HepG2 (cell line): ENCODE results near the gene IFIT1B. TPM values are rescaled to one million over a fixed set of nuclear protein-coding genes. Genes with fewer than 3 reads are reported as not detected.

ENCODE experiments used
- ATAC-seq: fragments of 200-7000 bp; cut with Tn5 transposase; 3 replicates; pipeline ENCODE4 v1.9.1; 2020; ENCODE audit warnings: mild to moderate bottlenecking, moderate library complexity
- BruUV-seq: library from RNA; stranded (reverse); fragments of 400-500 nt; replicated peaks from 2 replicates; lab custom pipeline; 2021; lab: Mats Ljungman, UMichigan
- CTCF ChIA-PET: fragments of 300-600 bp; formaldehyde crosslinking; extraction: SDS; loops from one replicate; lab custom pipeline; 2021; ENCODE audit warnings: low total read pairs, inconsistent platforms, low intra/inter-chr PET ratio; lab: Yijun Ruan, JAX
- POLR2A ChIA-PET: fragments of 350-600 bp; sonication (Branson Sonifier 250); formaldehyde crosslinking; loops from one replicate; lab custom pipeline; 2020; ENCODE audit warnings: antibody characterized with exemption, inconsistent platforms; lab: Yijun Ruan, JAX
- DNase-seq: peaks from one replicate; pipeline ENCODE4 v3.0.0-alpha.2; 2015; ENCODE audit warnings: low spot score
- FAIRE-seq: peaks from 3 replicates; lab custom pipeline; 2011; peaks lifted over from hg19 to GRCh38; lab: Jason Lieb, UNC
- H2AFZ ChIP-seq: one replicate; pipeline ENCODE4 v1.6.1; 2011; ENCODE audit warnings: low read length, inconsistent platforms
- H3K27ac ChIP-seq: fragments of 300-600 bp; 3 replicates; pipeline ENCODE4 v1.8.0; 2011; ENCODE audit warnings: mixed run types, mild to moderate bottlenecking, mixed read lengths, low read length, inconsistent platforms; ENCODE audit not compliant: insufficient read depth; ENCODE audit errors: extremely low read length
- H3K27me3 ChIP-seq, 2 experiments: fragments of 200-600 bp in 1 of 2; 2 replicates in 1 of 2; 3 replicates in 1 of 2; pipeline versions ENCODE4 v1.6.0 to v1.8.0; 2011; ENCODE audit warnings: low read length in 2 of 2, mild to moderate bottlenecking in 2 of 2, moderate library complexity in 2 of 2, inconsistent platforms in 1 of 2; ENCODE audit not compliant: insufficient read depth in 2 of 2, control insufficient read depth in 1 of 2
- H3K36me3 ChIP-seq, 2 experiments: fragments of 200-600 bp in 1 of 2; replicated peaks in 1 of 2; 2 replicates in 1 of 2; 3 replicates in 1 of 2; pipeline versions ENCODE4 v1.5.1 to v1.8.0; 2011; ENCODE audit warnings: low read length in 2 of 2, inconsistent platforms in 1 of 2; ENCODE audit not compliant: insufficient read depth in 2 of 2, control insufficient read depth in 1 of 2
- H3K4me1 ChIP-seq: 2 replicates; pipeline ENCODE4 v1.5.1; 2012; ENCODE audit warnings: low read length, inconsistent platforms; ENCODE audit not compliant: insufficient read depth
- H3K4me2 ChIP-seq: 2 replicates; pipeline ENCODE4 v1.6.0; 2011; ENCODE audit warnings: low read depth, low read length, inconsistent platforms
- H3K4me3 ChIP-seq, 3 experiments: fragments of 200-600 bp in 1 of 3; sonication (generic), shearing (Covaris generic) in 1 of 3; replicated peaks in 1 of 3; 2 replicates each; pipeline ENCODE4 v1.5.1; 2011 to 2016; ENCODE audit warnings: low read length in 3 of 3, inconsistent platforms in 2 of 3, low read depth in 2 of 3, mild to moderate bottlenecking in 2 of 3, control low read depth in 1 of 3, mixed read lengths in 1 of 3; ENCODE audit not compliant: insufficient read depth in 1 of 3
- H3K79me2 ChIP-seq: one replicate; pipeline ENCODE4 v1.6.1; 2011; ENCODE audit warnings: low read length, inconsistent platforms; ENCODE audit not compliant: insufficient read depth
- H3K9ac ChIP-seq: 2 replicates; pipeline ENCODE4 v1.6.0; 2011; ENCODE audit warnings: mild to moderate bottlenecking, low read depth, low read length, inconsistent platforms; ENCODE audit not compliant: insufficient read depth
- H3K9me3 ChIP-seq: 2 replicates; pipeline ENCODE4 v1.5.1; 2012; ENCODE audit warnings: mild to moderate bottlenecking, low read length
- H4K20me1 ChIP-seq: 2 replicates; pipeline ENCODE4 v1.6.0; 2011; ENCODE audit warnings: inconsistent platforms, mild to moderate bottlenecking, low read length, moderate library complexity; ENCODE audit not compliant: insufficient read depth
- DNMT3B ChIP-seq: conservative IDR thresholded peaks from 2 replicates; pipeline ENCODE4 v1.6.1; 2016; ENCODE audit warnings: missing biosample characterization, control low read depth
- GTF2F1 ChIP-seq: fragments of 150-350 bp; IDR thresholded peaks from 2 replicates; pipeline ENCODE4 v1.6.1; 2014; ENCODE audit warnings: low read length
- JUN ChIP-seq: sonication (generic); formaldehyde crosslinking; IDR thresholded peaks from 2 replicates; pipeline ENCODE4 v1.4.0; 2020; ENCODE audit warnings: mild to moderate bottlenecking, missing genetic modification reagents
- KLF12 ChIP-seq: sonication (generic); formaldehyde crosslinking; IDR thresholded peaks from 2 replicates; pipeline ENCODE4 v1.4.0; 2020; ENCODE audit warnings: missing genetic modification reagents, borderline replicate concordance
- MBNL3 ChIP-seq: fragments of 250-450 bp; sonication (Bioruptor Pico); conservative IDR thresholded peaks from 2 replicates; pipeline ENCODE4 v1.8.0; 2022; ENCODE audit warnings: mild to moderate bottlenecking, inconsistent platforms
- MTF1 ChIP-seq: sonication (generic); formaldehyde crosslinking; IDR thresholded peaks from 2 replicates; pipeline ENCODE4 v1.5.0; 2020; ENCODE audit warnings: missing genetic modification reagents
- SMC3 ChIP-seq: IDR thresholded peaks from 2 replicates; pipeline ENCODE4 v1.6.1; 2011; ENCODE audit warnings: low read length, improper control_type of control experiment
- SNRNP70 ChIP-seq: fragments of 200-400 bp; formaldehyde crosslinking; IDR thresholded peaks from 2 replicates; pipeline ENCODE4 v1.6.1; 2017; ENCODE audit warnings: mild to moderate bottlenecking, low read depth, low read length, moderate library complexity
- ZNF546 ChIP-seq: sonication (generic); formaldehyde crosslinking; conservative IDR thresholded peaks from 2 replicates; pipeline ENCODE4 v1.8.1; 2023; ENCODE audit warnings: mild to moderate bottlenecking, missing genetic modification reagents
- ZNF782 ChIP-seq: sonication (generic); formaldehyde crosslinking; IDR thresholded peaks from 2 replicates; pipeline ENCODE4 v1.4.0; 2020; ENCODE audit warnings: missing genetic modification reagents, mild to moderate bottlenecking, borderline replicate concordance
- WGBS: methylation state at CpG from one replicate; pipeline ENCODE4 v1.1.6; 2017; ENCODE audit warnings: low lambda C conversion rate; 5-methylcytosine and 5-hydroxymethylcytosine counted together
- in situ Hi-C: cut with HindIII; loops from 2 replicates; pipeline ENCODE4 v1.10.0; 2017; ENCODE audit warnings: low pct_unique_long_range_greater_than_20kb; ENCODE audit not compliant: extremely low pct_ligation_motif_present
- intact Hi-C: fragments of 100-400 bp; cut with micrococcal nuclease; formaldehyde crosslinking; loops from one replicate; pipeline ENCODE4 v1.10.0; 2022; ENCODE audit not compliant: unreplicated experiment
- polyA plus RNA-seq, 8 experiments: library from polyadenylated mRNA; depleted of rRNA in 3 of 8; stranded (reverse) in 7 of 8; unstranded in 1 of 8; fragments of >200 nt; fragmentation: Illumina TruSeq in 4 of 8; extraction: Trizol in 4 of 8; gene quantifications; 2 replicates each; pipeline versions ENCODE4 v1.2.1 to v1.2.3, GENCODE V29; 2011 to 2016; ENCODE audit warnings: low read depth in 4 of 8, missing spikeins in 1 of 8, mixed read lengths in 1 of 8; ENCODE audit not compliant: insufficient read depth in 1 of 8
- total RNA-seq, 5 experiments: library from RNA; depleted of rRNA; stranded (reverse); fragments of >200 nt; fragmentation: Illumina TruSeq; extraction: Trizol; gene quantifications; 2 replicates each; pipeline ENCODE4 v1.2.3, GENCODE V29; 2016; ENCODE audit warnings: low read depth in 1 of 5
- TF ChIP-seq, protein P1 (sequence below): IDR thresholded peaks from 2 replicates; pipeline ENCODE4 v1.6.1; 2016; ENCODE audit warnings: low read depth, control low read depth
- TF ChIP-seq, protein P2 (sequence below): sonication (generic); IDR thresholded peaks from 2 replicates; pipeline ENCODE4 v1.6.1; 2016; ENCODE audit warnings: low read depth, borderline replicate concordance
- TF ChIP-seq, protein P3 (sequence below): sonication (generic); formaldehyde crosslinking; IDR thresholded peaks from 2 replicates; pipeline ENCODE4 v1.8.0; 2022; ENCODE audit warnings: missing genetic modification reagents, mild to moderate bottlenecking, inconsistent platforms, borderline replicate concordance

The IFIT1B gene
- total and polyA plus RNA-seq, 2 of the 13 experiments (the other 11 are each of a cell fraction or from before 2014, with no cell fraction given) = not detected

DNA sequence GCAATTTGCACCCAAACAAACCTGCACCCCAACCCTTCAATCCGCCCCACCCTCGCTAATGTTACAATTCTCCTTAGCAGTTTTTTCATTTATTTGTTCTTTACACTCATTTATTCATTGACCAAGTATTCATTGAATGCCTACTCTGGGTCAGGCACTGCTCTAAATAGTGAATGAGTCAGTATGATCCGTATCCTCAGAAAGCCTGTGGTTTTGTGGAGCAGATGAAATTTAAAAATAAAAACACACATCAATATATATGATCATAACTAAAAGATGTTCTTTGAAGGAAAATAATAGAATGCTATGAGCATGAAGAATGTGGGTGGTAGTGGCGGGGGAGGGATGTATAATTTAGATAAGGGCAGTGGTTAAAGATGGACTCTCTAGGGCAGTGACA is 49.8 kb downstream of the IFIT1B start (continued):
- TF ChIP-seq ZNF546 (CRISPR knock-in tag) (no peak), SMC3 (no peak), JUN (CRISPR knock-in tag) (no peak), DNMT3B (CRISPR knock-in tag) (no peak)
- TF ChIP-seq, protein P1, sequence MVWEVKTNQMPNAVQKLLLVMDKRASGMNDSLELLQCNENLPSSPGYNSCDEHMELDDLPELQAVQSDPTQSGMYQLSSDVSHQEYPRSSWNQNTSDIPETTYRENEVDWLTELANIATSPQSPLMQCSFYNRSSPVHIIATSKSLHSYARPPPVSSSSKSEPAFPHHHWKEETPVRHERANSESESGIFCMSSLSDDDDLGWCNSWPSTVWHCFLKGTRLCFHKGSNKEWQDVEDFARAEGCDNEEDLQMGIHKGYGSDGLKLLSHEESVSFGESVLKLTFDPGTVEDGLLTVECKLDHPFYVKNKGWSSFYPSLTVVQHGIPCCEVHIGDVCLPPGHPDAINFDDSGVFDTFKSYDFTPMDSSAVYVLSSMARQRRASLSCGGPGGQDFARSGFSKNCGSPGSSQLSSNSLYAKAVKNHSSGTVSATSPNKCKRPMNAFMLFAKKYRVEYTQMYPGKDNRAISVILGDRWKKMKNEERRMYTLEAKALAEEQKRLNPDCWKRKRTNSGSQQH (CRISPR knock-in tag) = no peak
- TF ChIP-seq, protein P2, sequence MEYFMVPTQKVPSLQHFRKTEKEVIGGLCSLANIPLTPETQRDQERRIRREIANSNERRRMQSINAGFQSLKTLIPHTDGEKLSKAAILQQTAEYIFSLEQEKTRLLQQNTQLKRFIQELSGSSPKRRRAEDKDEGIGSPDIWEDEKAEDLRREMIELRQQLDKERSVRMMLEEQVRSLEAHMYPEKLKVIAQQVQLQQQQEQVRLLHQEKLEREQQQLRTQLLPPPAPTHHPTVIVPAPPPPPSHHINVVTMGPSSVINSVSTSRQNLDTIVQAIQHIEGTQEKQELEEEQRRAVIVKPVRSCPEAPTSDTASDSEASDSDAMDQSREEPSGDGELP = no peak
- TF ChIP-seq, protein P3, sequence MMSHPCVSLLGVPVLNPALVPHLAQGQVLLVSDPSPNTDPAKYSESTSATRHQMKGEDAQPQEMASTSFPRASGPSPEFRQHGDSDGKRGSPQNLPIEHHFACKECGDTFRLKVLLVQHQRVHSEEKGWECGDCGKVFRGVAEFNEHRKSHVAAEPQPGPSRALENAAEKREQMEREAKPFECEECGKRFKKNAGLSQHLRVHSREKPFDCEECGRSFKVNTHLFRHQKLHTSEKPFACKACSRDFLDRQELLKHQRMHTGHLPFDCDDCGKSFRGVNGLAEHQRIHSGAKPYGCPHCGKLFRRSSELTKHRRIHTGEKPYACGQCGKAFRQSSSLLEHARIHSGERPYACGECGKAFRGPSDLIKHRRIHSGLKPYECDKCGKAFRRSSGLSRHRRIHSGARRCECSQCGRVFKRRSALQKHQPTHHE (CRISPR knock-in tag) = no peak

DNA sequence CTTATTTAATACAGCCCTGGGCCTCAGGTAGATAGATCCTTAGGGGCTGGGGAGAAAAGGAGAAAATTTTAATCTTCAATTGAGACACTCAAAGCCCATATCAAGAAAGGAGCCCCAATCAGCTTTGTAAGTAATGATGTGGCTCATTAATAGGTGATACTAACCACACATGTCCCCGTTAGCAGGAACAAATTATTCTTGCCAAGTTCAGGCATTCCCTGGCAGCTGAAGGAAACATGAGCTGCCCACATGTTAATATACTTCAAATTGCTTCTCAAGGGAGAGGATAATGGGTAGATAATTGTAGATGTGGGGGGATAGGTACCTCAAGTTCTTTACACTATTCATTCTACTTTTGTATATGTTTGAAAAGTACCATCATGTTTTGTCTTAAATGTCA is 51.0 kb downstream of the IFIT1B start:
- BruUV-seq = no TSS peak
- Histone ChIP-seq H3K4me2 (no peak overlapping the region), H3K4me3 (no peak overlapping the region), H3K27ac (no peak overlapping the region), H3K9me3 (no peaks in the 10 kb centered on the region), H2AFZ (no peak overlapping the region), H3K27me3 (no peaks in the 10 kb centered on the region), H3K4me1 (peaks cover 20% of the 10 kb centered on the region), H4K20me1 (no peaks in the 10 kb centered on the region), H3K9ac (no peak overlapping the region), H3K36me3 (no peaks in the 10 kb centered on the region), H3K79me2 (no peaks in the 10 kb centered on the region)
- TF ChIP-seq MBNL3 (CRISPR knock-in tag) (no peak), ZNF782 (CRISPR knock-in tag) (no peak), KLF12 (CRISPR knock-in tag) (no peak), MTF1 (CRISPR knock-in tag) (no peak), GTF2F1 (no peak), SNRNP70 (no peak)
- 20% methylated on average over 1 of the region's 1 CpG for WGBS
- ChIA-PET POLR2A (no interaction called here), CTCF (no interaction called here)
- DNase-seq = no peak
- in situ Hi-C loops (loop anchor here (5.0 kb wide), 1 partner anchor 133 kb away; no protein-coding TSS in a partner anchor), intact Hi-C loops (loop anchor here (5.0 kb wide), 2 partner anchors 213 to 363 kb away; no protein-coding TSS in a partner anchor)
- ATAC-seq = no peak
- FAIRE-seq = no peak
